K562 (cell line): ENCODE results near the gene PUM1. TPM values are rescaled to one million over a fixed set of nuclear protein-coding genes. Genes with fewer than 3 reads are reported as not detected.

Experiments used
- BCL6 ChIP-seq: fragments of 250-450 bp; sonication (Bioruptor Pico); IDR thresholded peaks from 2 replicates; pipeline ENCODE4 v1.4.0; 2020
- CBFA2T3 ChIP-seq: fragments of 450-650 bp; IDR thresholded peaks from 2 replicates; pipeline ENCODE4 v1.6.1; 2017
- CBX3 ChIP-seq, 2 experiments: IDR thresholded peaks; 1 replicate in 1 of 2; 2 replicates in 1 of 2; pipeline ENCODE4 v1.6.1; 2012; ENCODE audit warnings: inconsistent platforms in 2 of 2, low read length in 2 of 2, borderline replicate concordance in 1 of 2, control low read depth in 1 of 2
- CCAR2 ChIP-seq: fragments of 200-400 bp; formaldehyde crosslinking; IDR thresholded peaks from 2 replicates; pipeline ENCODE4 v1.6.1; 2017; ENCODE audit warnings: mild to moderate bottlenecking, low read depth, low read length
- MYBL2 ChIP-seq, 2 experiments: fragments of 450-650 bp in 1 of 2; sonication (generic) in 1 of 2; formaldehyde crosslinking in 1 of 2; IDR thresholded peaks; 2 replicates each; pipeline versions ENCODE4 v1.6.1 to v1.8.1; 2017 to 2022; ENCODE audit warnings: borderline replicate concordance in 1 of 2, inconsistent platforms in 1 of 2, low read depth in 1 of 2, mild to moderate bottlenecking in 1 of 2, missing genetic modification reagents in 1 of 2, moderate library complexity in 1 of 2
- NR3C1 ChIP-seq: sonication (generic); formaldehyde crosslinking; IDR thresholded peaks from 2 replicates; pipeline ENCODE4 v1.8.1; 2022; ENCODE audit warnings: missing genetic modification reagents
- PTRF ChIP-seq: fragments of 450-650 bp; IDR thresholded peaks from 2 replicates; pipeline ENCODE4 v1.6.1; 2016; ENCODE audit warnings: mild to moderate bottlenecking, missing genetic modification characterization, missing compliant biosample characterization
- polyA plus RNA-seq, 8 experiments: library from polyadenylated mRNA; depleted of rRNA in 4 of 8; stranded (reverse) in 5 of 8; unstranded in 3 of 8; fragments of >200 nt; fragmentation: Nextera tagmentation in 2 of 8; fragmentation: Illumina TruSeq in 1 of 8; extraction: Ambion mirVana in 2 of 8; extraction: Trizol in 1 of 8; gene quantifications; 2 replicates each; pipeline versions ENCODE4 v1.2.1 to v1.2.3, GENCODE V29; 2011 to 2014; ENCODE audit warnings: inconsistent platforms in 1 of 8, missing spikeins in 1 of 8
- total RNA-seq, 7 experiments: library from RNA; depleted of rRNA in 6 of 7; stranded (reverse); fragments of >200 nt in 6 of 7; fragmentation: Illumina TruSeq in 2 of 7; extraction: Trizol in 2 of 7; gene quantifications; 2 replicates each; pipeline versions ENCODE4 v1.2.1 to v1.2.3, GENCODE V29; 2011 to 2021; ENCODE audit warnings: low replicate concordance in 1 of 7
- TF ChIP-seq, protein P1 (sequence below): fragments of 450-650 bp; IDR thresholded peaks from 2 replicates; pipeline ENCODE4 v1.6.1; 2016; ENCODE audit warnings: mild to moderate bottlenecking, moderate library complexity
- TF ChIP-seq, protein P2 (sequence below): IDR thresholded peaks from 2 replicates; pipeline ENCODE4 v1.6.1; 2012; ENCODE audit warnings: low read depth, low read length, improper control_type of control experiment, borderline replicate concordance

The PUM1 gene
- total and polyA plus RNA-seq, 9 of the 15 experiments (the other 6 are each of a cell fraction or from before 2014, with no cell fraction given), result 37.7 to 104 (median 55.7) TPM

DNA sequence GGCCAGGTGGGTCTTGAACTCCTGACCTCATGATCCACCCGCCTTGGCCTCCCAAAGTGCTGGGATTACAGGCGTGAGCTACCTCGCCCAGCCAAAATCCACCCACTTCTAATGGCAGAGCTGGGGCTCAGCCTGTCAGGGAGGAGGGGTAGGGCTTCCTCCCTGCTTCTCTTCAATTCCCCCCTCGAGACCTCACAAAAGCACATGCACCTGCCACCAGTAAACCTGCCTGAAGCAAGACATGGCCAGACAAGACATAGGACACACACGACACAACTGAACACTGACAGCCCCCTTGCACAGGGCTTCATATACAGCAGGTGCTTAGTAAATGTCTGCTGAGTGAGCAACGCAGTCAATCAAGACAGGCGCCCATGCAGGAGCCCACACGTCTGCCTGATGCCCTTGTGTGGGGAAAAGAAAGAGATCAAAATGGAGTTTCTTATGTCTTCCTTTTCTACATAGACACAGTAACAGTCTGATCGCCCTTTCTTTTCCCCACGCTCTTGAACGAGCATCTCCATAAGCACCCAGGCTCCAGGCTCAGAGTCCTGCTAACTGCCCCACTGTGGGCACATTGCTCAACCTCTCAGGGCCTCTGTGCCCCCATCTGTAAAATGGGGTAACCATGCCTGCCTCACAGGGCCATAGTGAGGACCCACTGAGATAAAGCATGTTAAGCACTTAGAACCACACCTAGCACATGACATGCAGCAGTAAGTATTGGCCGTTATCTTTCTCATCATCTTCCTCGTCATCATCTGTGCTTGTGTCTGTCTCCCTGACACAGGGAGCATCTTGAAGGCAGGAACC is 165.7 kb downstream of the PUM1 start (continued):
- TF ChIP-seq, protein P1, sequence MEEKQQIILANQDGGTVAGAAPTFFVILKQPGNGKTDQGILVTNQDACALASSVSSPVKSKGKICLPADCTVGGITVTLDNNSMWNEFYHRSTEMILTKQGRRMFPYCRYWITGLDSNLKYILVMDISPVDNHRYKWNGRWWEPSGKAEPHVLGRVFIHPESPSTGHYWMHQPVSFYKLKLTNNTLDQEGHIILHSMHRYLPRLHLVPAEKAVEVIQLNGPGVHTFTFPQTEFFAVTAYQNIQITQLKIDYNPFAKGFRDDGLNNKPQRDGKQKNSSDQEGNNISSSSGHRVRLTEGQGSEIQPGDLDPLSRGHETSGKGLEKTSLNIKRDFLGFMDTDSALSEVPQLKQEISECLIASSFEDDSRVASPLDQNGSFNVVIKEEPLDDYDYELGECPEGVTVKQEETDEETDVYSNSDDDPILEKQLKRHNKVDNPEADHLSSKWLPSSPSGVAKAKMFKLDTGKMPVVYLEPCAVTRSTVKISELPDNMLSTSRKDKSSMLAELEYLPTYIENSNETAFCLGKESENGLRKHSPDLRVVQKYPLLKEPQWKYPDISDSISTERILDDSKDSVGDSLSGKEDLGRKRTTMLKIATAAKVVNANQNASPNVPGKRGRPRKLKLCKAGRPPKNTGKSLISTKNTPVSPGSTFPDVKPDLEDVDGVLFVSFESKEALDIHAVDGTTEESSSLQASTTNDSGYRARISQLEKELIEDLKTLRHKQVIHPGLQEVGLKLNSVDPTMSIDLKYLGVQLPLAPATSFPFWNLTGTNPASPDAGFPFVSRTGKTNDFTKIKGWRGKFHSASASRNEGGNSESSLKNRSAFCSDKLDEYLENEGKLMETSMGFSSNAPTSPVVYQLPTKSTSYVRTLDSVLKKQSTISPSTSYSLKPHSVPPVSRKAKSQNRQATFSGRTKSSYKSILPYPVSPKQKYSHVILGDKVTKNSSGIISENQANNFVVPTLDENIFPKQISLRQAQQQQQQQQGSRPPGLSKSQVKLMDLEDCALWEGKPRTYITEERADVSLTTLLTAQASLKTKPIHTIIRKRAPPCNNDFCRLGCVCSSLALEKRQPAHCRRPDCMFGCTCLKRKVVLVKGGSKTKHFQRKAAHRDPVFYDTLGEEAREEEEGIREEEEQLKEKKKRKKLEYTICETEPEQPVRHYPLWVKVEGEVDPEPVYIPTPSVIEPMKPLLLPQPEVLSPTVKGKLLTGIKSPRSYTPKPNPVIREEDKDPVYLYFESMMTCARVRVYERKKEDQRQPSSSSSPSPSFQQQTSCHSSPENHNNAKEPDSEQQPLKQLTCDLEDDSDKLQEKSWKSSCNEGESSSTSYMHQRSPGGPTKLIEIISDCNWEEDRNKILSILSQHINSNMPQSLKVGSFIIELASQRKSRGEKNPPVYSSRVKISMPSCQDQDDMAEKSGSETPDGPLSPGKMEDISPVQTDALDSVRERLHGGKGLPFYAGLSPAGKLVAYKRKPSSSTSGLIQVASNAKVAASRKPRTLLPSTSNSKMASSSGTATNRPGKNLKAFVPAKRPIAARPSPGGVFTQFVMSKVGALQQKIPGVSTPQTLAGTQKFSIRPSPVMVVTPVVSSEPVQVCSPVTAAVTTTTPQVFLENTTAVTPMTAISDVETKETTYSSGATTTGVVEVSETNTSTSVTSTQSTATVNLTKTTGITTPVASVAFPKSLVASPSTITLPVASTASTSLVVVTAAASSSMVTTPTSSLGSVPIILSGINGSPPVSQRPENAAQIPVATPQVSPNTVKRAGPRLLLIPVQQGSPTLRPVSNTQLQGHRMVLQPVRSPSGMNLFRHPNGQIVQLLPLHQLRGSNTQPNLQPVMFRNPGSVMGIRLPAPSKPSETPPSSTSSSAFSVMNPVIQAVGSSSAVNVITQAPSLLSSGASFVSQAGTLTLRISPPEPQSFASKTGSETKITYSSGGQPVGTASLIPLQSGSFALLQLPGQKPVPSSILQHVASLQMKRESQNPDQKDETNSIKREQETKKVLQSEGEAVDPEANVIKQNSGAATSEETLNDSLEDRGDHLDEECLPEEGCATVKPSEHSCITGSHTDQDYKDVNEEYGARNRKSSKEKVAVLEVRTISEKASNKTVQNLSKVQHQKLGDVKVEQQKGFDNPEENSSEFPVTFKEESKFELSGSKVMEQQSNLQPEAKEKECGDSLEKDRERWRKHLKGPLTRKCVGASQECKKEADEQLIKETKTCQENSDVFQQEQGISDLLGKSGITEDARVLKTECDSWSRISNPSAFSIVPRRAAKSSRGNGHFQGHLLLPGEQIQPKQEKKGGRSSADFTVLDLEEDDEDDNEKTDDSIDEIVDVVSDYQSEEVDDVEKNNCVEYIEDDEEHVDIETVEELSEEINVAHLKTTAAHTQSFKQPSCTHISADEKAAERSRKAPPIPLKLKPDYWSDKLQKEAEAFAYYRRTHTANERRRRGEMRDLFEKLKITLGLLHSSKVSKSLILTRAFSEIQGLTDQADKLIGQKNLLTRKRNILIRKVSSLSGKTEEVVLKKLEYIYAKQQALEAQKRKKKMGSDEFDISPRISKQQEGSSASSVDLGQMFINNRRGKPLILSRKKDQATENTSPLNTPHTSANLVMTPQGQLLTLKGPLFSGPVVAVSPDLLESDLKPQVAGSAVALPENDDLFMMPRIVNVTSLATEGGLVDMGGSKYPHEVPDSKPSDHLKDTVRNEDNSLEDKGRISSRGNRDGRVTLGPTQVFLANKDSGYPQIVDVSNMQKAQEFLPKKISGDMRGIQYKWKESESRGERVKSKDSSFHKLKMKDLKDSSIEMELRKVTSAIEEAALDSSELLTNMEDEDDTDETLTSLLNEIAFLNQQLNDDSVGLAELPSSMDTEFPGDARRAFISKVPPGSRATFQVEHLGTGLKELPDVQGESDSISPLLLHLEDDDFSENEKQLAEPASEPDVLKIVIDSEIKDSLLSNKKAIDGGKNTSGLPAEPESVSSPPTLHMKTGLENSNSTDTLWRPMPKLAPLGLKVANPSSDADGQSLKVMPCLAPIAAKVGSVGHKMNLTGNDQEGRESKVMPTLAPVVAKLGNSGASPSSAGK, result no peak; the same call in 1 of the 2 replicates
- TF ChIP-seq CCAR2 (no peak), NR3C1 (CRISPR knock-in tag) (no peak), CBFA2T3 (no peak), CBX3 (IDR thresholded peaks at IDR 0.05; ENCODE audit: borderline replicate concordance in 1 of 2, low read length in 2 of 2) (no peak), BCL6 (CRISPR knock-in tag) (no peak), MYBL2 (IDR thresholded peaks at IDR 0.05; ENCODE audit: low read depth) (no peak), MYBL2 (CRISPR knock-in tag; IDR thresholded peaks at IDR 0.05; ENCODE audit: borderline replicate concordance) (no peak), PTRF (no peak)
- TF ChIP-seq, protein P2, sequence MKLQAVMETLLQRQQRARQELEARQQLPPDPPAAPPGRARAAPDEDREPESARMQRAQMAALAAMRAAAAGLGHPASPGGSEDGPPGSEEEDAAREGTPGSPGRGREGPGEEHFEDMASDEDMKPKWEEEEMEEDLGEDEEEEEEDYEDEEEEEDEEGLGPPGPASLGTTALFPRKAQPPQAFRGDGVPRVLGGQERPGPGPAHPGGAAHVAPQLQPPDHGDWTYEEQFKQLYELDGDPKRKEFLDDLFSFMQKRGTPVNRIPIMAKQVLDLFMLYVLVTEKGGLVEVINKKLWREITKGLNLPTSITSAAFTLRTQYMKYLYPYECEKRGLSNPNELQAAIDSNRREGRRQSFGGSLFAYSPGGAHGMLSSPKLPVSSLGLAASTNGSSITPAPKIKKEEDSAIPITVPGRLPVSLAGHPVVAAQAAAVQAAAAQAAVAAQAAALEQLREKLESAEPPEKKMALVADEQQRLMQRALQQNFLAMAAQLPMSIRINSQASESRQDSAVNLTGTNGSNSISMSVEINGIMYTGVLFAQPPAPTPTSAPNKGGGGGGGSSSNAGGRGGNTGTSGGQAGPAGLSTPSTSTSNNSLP, result no peak
